Omental fat pad (tissue), 4 donors: ENCODE results near the gene RGMB. TPM values are rescaled to one million over a fixed set of nuclear protein-coding genes. Genes with fewer than 3 reads are reported as not detected.

ENCODE experiments used
- ATAC-seq: fragments of 150-250 bp; one replicate; pipeline ENCODE4 v1.9.1; 2016; ENCODE audit warnings: mild to moderate bottlenecking, moderate library complexity; ENCODE audit not compliant: low FRiP score
- DNase-seq: peaks from one replicate; pipeline ENCODE4 v3.0.0-alpha.2; 2019; ENCODE audit warnings: low spot score
- total RNA-seq, 4 donors: library from RNA; depleted of rRNA; stranded (reverse); fragments of >200 nt; gene quantifications; one replicate each; pipeline ENCODE4 v1.1.0, GENCODE V29; 2016
- TF ChIP-seq, protein P1 (sequence below), 3 donors: fragments of 450-650 bp; IDR thresholded peaks; one replicate each; pipeline ENCODE4 v1.5.1; 2016 to 2017; ENCODE audit warnings: antibody characterized with exemption in 3 of 3, mild to moderate bottlenecking in 3 of 3, moderate library complexity in 2 of 3

RGMB gene
- total RNA-seq, 4 donors from 2014 or later: 15.0 to 28.5 (median 21.3) TPM

DNA sequence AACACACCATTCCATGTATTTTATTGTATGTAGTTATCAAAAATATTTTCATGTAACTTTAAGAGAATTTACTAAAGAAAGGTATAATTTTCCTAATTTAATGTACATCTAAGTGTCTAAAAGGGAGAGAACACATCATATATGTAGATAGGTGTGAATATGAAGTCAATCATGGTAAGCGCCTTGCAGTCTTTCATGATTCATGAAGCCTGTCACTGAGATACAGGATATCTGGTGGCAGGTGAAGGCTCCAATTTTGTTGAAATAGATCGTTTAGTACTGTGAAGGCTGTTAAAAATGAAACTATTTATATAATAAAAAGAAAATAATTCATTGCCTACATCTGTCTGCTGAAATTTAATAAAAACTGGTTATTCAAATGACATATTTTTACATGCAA is 15.5 kb upstream of the RGMB start:
- ATAC-seq: no peak
- TF ChIP-seq, protein P1, sequence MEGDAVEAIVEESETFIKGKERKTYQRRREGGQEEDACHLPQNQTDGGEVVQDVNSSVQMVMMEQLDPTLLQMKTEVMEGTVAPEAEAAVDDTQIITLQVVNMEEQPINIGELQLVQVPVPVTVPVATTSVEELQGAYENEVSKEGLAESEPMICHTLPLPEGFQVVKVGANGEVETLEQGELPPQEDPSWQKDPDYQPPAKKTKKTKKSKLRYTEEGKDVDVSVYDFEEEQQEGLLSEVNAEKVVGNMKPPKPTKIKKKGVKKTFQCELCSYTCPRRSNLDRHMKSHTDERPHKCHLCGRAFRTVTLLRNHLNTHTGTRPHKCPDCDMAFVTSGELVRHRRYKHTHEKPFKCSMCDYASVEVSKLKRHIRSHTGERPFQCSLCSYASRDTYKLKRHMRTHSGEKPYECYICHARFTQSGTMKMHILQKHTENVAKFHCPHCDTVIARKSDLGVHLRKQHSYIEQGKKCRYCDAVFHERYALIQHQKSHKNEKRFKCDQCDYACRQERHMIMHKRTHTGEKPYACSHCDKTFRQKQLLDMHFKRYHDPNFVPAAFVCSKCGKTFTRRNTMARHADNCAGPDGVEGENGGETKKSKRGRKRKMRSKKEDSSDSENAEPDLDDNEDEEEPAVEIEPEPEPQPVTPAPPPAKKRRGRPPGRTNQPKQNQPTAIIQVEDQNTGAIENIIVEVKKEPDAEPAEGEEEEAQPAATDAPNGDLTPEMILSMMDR (IDR thresholded peaks at IDR 0.05): no peak
- no peak for DNase-seq

DNA sequence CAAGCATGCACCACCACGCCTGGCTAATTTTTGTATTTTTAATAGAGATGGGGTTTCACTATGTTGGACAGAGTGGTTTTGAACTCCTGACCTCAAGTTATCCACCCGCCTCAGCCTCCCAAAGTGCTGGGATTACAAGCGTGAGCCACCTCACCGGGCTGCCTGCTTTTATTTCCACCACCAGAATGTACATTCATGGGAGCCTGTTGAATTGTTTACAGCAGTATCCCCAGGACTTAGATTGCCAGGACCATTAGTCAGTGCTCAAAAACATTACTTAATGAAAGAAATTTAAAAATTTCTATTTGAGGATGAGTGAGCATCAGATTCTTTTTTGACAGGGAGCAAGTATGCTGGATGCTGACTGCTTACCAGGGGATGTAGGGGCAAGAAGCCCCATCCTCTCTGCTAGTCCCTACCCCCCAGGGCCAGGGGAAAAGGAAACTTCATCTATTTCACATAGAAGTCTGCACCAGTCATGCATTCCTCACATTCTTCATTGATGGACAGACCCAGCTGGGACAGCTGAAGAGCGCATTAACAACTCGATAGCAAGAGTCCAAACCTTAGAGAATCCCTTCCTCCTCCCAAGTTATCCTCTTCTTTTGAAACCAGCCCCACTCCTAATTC is 10.3 kb upstream of the RGMB start:
- DNase-seq (no peak), ATAC-seq (no peak)
- TF ChIP-seq, protein P1 (IDR thresholded peaks at IDR 0.05): no peak

DNA sequence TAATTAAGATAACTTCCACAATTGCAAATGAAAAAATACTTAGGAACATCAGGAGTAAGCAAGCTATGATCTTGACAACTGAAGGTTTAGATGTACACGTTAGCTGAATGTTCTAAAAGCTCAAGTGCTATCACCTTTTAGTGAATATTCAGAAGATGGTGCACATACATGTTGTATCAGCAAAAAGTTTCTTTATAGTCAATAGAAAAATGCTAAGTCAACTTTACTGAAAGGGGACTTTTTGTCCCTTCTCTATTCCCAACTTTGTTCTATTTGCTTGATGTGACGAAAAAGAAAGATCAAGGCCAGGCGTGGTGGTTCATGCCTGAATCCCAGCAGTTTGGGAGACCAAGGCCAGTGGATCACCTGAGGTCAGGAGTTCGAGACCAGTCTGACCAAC is 7.6 kb upstream of the RGMB start:
- ATAC-seq (no peak), DNase-seq (no peak)
- TF ChIP-seq, protein P1 (IDR thresholded peaks at IDR 0.05): no peak

DNA sequence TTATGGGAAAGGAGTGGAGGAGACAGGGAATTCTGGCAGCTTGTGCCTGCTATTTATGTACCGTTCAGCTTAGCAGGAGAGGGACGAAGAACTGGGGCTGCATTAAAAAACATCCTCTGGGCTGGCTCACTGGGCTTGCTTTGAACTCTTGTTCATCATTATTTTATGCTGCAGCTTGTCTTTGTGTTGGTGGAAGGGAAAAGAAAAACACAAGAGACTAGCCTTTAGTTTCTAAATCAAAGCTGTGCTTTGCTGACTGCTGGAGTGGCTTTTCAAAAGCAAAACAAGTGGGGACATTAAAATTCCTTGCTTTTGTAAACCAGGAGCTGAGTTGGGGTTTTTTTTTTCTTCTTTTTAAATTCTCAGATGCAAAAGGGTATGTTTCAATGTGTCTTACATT is 5.9 kb upstream of the RGMB start:
- no peak for ATAC-seq
- TF ChIP-seq, protein P1 (IDR thresholded peaks at IDR 0.05): no peak
- no peak for DNase-seq

DNA sequence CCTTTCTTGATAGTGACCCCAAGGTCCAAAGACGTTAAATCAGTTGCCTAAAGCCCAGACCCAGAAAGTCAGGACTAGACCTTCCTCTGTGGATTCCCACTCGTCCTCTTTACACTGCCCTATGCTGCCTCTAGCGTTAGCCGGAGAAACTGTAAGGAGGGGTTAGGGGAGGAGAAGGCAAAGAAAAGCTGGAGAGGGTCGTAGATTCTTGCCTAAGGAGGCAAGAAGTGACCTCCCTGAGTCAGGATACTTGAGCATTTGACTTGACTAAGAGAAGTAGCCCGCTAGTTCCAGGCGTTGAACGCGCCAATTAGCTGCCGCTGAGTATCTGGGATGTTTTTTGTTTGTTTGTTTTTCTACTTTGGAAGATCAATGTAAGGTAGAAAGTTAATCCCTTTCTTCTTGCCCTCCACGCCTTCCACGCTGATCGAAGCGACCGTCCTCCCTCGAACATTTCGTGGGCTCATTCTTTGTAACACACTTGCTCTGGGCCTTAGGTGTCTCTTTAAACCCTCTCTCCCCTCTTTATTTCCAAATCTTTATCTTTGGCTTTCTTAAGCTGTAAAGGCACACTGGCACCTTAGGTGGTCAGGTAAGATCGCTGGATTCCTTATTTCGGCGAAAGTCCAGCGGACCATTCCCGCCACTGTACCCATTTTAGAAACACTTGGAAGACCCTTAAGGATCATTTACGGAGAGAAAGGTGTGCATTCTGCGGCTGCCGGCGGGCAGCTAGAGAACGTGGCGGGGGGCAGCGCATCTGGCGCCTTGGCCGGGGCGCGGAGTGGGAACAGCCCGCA is 5.1 kb upstream of the RGMB start:
- peak; percentile 33 for DNase-seq
- TF ChIP-seq, protein P1 (IDR thresholded peaks at IDR 0.05): peak in 1 of 3 donors; percentile 64
- ATAC-seq: peak; percentile 62

DNA sequence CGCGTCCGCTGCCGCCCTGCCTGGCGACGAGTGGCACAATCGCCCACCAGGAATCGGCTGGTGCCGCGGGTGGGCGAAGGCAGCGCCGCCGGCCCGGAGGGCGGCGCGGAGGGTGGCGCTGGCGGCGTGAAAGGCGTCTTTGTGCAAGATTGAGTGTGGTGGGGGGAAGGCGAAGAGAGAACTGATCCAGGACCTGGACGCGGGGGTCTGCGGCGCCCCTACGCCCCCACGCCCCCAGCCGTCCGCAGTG is 4.6 kb upstream of the RGMB start:
- ATAC-seq (no peak), DNase-seq (no peak)

More for the DNA sequence above, 4.6 kb upstream of the RGMB start:
- TF ChIP-seq, protein P1 (IDR thresholded peaks at IDR 0.05): no peak
